Activated CD4-positive, alpha-beta T cell treated with anti-CD3 and anti-CD28 coated beads for 24 hours (primary cell): Measurements from ENCODE around the gene BASP1.
A peak's percentile ranks its signal among the peaks of the same experiment; 100 is the strongest.
"Not testable (repeated sequence)": the region's sequence is repeated elsewhere in the genome, so short reads cannot be mapped to it uniquely, and the experiment has no call there.

Experiments used
- DNase-seq, 2 donors: peaks; one replicate each; pipeline ENCODE4 v3.0.0-alpha.2; 2020; ENCODE audit warnings: low read depth in 2 of 2

Gene BASP1

GRCh38 chr5:17191574-17191973 lies 25.9 kb upstream of the BASP1 start:
- not testable (repeated sequence) for DNase-seq

GRCh38 chr5:17192191-17192590 lies 25.2 kb upstream of the BASP1 start:
- DNase-seq: no peak

DNA sequence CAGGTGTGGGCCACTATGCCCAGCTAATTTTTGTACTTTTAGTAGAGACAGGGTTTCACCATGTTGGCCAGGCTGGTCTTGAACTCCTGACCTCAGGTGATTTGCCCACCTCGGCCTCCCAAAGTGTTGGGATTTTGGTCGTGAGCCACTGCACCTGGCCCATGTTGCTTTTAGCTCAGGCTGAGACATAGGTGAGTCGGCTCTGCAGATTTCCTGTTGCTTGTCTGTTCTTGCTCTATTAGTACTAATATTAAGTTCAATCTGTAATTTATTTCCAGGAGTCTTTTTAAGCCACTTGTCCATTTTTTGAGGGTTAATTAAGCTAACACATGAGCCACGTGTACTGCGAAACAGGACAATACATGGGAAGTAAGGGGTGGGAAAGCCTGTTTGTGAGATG lies 21.4 kb upstream of the BASP1 start:
- no peak for DNase-seq

GRCh38 chr5:17196697-17197096 lies 20.7 kb upstream of the BASP1 start:
- no peak for DNase-seq

DNA sequence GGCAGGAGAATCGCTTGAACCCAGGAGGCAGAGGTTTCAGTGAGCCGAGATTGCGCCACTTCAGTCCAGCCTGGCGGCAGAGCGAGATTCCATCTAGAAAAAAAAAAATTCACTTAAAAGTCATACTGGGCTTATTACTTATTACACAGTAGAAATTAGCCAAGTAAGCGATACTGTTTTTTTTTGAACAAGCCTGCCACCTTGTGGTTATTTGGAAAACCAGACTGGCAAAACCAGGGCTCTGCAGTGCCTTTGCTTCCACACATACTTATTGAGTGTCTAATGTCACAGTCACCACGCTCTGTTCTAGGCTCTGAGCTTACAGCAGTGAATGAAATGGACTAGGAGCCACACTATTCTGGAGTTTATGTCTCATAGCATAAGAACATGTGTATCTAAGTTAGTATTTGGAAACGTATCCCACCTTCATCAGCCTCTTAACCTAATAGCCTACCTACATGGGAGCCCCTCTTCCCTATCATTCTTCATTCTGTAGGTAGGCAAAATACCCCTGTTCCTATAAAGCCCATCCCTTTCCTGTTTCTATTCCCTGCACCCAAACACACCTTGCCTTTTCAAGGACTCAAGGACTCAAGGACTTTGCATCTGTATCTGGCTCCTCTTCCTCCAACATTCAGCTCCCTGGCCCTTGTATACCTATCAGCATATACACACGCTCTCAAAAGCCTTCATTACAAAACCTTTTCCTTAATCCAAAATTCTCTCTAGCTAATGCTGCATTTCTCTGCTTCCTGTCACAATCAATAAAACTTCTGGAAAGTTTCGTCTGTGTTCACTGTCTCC lies 13.9 kb upstream of the BASP1 start:
- DNase-seq: no peak

- no peak for DNase-seq
Observed at GRCh38 chr5:17204133-17204489, 13.3 kb upstream of the BASP1 start.

- no peak for DNase-seq
Observed at GRCh38 chr5:17206021-17206420, 11.4 kb upstream of the BASP1 start.

GRCh38 chr5:17212191-17212590 lies 5.2 kb upstream of the BASP1 start:
- no peak for DNase-seq

DNA sequence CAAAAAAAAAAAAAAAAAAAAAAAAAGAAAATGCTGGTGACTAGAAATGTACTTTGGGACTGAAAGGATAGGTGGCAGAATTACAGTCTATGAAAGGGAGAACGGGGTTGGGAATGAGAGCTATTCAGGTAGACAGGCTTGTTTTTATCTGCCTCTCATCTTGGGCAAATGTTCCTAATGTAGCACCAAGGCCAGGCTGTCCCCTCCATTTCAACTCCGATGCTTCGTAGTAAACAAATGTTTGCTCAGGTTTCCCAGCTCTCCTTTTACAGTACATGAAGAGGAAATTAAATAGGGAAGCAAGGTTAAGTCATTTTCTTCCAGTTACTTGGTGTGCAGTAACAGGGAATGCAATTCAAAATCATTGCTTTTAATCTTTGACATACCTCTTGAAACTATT lies 4.4 kb upstream of the BASP1 start:
- no peak for DNase-seq

- DNase-seq: no peak
Observed at GRCh38 chr5:17213938-17214337, 3.5 kb upstream of the BASP1 start.

GRCh38 chr5:17214893-17215292 lies 2.5 kb upstream of the BASP1 start:
- DNase-seq: no peak

GRCh38 chr5:17215361-17215760 lies 2.1 kb upstream of the BASP1 start:
- no peak for DNase-seq

DNA sequence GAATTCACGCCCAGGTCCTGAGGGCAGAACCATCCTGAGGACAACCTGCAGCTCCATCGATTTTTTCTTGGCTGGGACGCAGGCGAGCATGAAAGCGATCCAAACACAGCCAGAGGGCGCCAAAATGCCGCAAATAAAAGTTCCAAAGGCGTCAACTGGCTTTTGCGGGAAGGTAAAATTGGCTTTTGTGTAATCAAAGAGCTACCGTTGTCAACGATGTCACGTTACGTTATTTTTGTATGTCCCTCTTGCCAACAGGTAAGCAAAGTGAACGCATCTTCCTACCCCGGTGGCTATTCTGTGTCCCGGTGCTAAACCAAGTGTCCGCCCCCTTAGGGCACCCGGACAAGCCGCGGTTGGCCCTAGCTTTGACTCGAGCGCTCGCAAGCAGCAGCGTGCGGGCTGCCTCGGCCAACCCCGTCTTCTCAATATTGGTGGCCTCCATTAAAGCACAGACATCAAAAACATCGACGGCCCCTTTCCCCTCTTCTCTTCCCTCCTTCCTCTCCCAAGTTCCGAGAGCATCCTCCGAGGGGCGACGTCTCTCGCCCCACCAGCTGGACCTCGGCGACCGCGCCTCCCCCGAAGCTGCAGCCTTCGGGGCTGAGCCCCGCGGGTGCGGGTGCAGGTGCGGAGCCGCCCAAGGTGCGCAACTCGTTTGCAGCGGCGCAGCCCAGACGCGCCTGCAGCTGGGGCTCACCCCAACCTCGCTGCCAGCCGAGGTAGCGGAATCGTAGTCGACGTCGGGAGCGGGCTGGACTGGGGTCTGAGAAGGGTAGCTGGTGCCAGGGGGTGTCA lies 1.1 kb upstream of the BASP1 start:
- DNase-seq: peak in 1 of 2 donors; percentile 39

GRCh38 chr5:17216974-17217492 lies 398 bp upstream of the BASP1 start:
- DNase-seq: no peak

GRCh38 chr5:17218353-17219005 lies 1.0 kb downstream of the BASP1 start:
- no peak for DNase-seq

- DNase-seq: no peak
Observed at GRCh38 chr5:17219006-17219422, 1.6 kb downstream of the BASP1 start.

- no peak for DNase-seq
Observed at GRCh38 chr5:17219469-17219868, 2.0 kb downstream of the BASP1 start.

DNA sequence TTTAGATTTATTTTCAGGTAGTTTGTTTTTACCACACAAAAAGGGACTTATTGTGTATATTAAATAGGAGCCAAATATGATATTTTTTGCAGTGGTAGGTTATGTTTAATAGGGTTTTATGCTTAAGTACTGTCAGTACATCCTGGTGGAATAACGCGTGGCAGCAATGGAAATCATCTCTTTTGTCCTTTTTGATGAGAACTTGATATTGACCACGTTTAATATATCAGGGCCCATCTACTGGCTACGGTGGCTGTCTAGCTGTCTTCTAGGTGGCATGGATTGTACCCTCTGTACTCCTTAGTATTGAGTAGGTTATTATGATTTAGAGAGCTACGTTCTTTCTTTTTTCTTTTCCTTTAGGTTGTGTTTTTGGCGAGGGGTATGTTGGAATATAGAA lies 2.6 kb downstream of the BASP1 start:
- DNase-seq: no peak

DNA sequence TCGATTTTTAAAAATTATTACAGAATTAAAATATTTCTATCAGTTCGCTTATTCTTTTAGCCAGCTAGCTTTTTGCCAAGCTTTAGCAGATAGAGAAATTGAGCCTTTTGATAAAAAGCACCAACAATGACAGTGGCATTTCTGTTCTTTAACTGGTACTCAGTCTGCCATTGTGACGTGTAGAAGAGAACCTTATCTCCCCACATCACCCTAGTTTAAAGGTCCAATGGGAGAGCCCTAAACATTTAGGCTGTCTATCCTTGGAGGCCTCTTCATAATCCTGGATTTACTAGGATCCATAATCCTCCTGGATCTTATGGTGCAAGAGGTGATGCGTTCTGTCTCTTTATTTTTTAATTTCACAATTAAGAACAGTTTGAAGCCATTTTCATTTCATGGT lies 3.0 kb downstream of the BASP1 start:
- DNase-seq: no peak

DNA sequence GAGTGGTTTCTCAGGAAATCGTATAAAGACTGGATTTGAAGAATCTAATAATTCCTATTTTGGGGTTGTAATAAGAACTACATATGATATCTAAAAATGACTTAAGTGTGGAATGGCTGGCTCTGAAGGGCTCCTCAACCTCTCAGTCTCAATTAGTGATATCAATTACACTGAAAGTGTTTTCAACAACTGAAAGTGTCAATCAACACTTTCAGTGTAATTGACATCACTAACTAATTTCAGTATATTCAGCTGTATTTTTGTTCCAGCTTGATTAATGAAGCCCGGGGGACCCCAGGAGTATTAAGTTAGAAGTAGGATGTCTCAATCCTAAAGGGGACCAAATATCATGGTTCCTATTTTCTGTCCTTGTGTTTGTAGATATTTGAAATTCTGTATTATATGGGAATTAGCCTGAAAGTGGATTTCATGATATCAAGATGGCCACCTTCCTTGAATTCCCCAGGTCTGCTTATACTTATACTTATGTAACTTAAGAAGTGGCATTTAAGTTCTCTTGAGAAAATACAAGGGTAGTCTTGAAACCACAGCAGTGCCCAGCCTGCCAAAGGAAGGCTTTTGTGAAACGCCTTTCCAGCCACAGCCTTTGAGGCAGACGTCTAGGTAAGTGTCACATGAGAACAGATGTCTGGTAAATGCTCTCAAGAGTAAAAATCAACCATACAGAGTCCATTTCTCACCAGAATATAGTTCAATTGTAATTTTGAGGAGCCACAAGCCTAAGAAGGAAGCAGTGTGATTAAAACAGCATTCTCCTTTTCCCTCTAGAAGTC lies 4.6 kb downstream of the BASP1 start:
- DNase-seq: no peak

GRCh38 chr5:17222664-17223063 lies 5.2 kb downstream of the BASP1 start:
- DNase-seq: no peak
